GM10847 (cell line): ENCODE data around the gene KCNT2.

ENCODE experiments used
- POLR2A ChIP-seq: IDR thresholded peaks from 2 replicates; pipeline ENCODE4 v1.6.1; 2011; ENCODE audit not compliant: insufficient read length; ENCODE audit errors: extremely low read depth

KCNT2 gene

GRCh38 chr1:196357913-196358312 is 250.3 kb downstream of the KCNT2 start:
- no peak for TF ChIP-seq POLR2A

- TF ChIP-seq POLR2A, result no peak
Measured at GRCh38 chr1:196355206-196355786, 252.9 kb downstream of the KCNT2 start.

- TF ChIP-seq POLR2A, result no peak
Measured at GRCh38 chr1:196344453-196344852, 263.8 kb downstream of the KCNT2 start.

GRCh38 chr1:196324345-196324744 is 283.9 kb downstream of the KCNT2 start:
- TF ChIP-seq POLR2A, result no peak

- no peak for TF ChIP-seq POLR2A
Measured at GRCh38 chr1:196323869-196324268, 284.4 kb downstream of the KCNT2 start.

- no peak for TF ChIP-seq POLR2A
Measured at GRCh38 chr1:196319301-196319700, 288.9 kb downstream of the KCNT2 start.

- TF ChIP-seq POLR2A, result no peak
Measured at GRCh38 chr1:196317535-196318522, 290.4 kb downstream of the KCNT2 start.

- no peak for TF ChIP-seq POLR2A
Measured at GRCh38 chr1:196312739-196313138, 295.5 kb downstream of the KCNT2 start.

GRCh38 chr1:196309386-196309785 is 298.9 kb downstream of the KCNT2 start:
- no peak for TF ChIP-seq POLR2A

GRCh38 chr1:196308176-196308575 is 300.1 kb downstream of the KCNT2 start:
- TF ChIP-seq POLR2A, result no peak

GRCh38 chr1:196306421-196306820 is 301.8 kb downstream of the KCNT2 start:
- TF ChIP-seq POLR2A, result no peak

GRCh38 chr1:196305216-196305615 is 303.0 kb downstream of the KCNT2 start:
- TF ChIP-seq POLR2A, result no peak

GRCh38 chr1:196302981-196303380 is 305.3 kb downstream of the KCNT2 start:
- TF ChIP-seq POLR2A, result no peak

GRCh38 chr1:196302420-196302819 is 305.8 kb downstream of the KCNT2 start:
- no peak for TF ChIP-seq POLR2A

GRCh38 chr1:196295766-196296165 is 312.5 kb downstream of the KCNT2 start:
- TF ChIP-seq POLR2A, result no peak

GRCh38 chr1:196278816-196279215 is 329.4 kb downstream of the KCNT2 start:
- TF ChIP-seq POLR2A, result no peak
